Measurements from ENCODE around the gene AZIN2.

- TF ChIP-seq CTCF (conservative IDR thresholded peaks at IDR 0.05; ENCODE audit: low read length) (no peak), EZH2phosphoT487 (IDR thresholded peaks at IDR 0.05; ENCODE audit: borderline replicate concordance, low read depth, low read length) (no peak)
These were observed 35.7 kb upstream of the AZIN2 start for GRCh38 chr1:33045246-33045645.
